BJ (cell line): ENCODE measurements around the gene INSIG1. TPM values are rescaled to one million over a fixed set of nuclear protein-coding genes. Genes with fewer than 3 reads are reported as not detected.

Experiments used
- CTCF ChIA-PET: fragments of 350-600 bp; formaldehyde crosslinking; extraction: SDS; loops from one replicate; lab custom pipeline; 2021; ENCODE audit warnings: antibody characterized with exemption, inconsistent platforms; lab: Yijun Ruan, JAX
- POLR2A ChIA-PET: fragments of 300-600 bp; sonication (Branson Sonifier 250); formaldehyde crosslinking; extraction: SDS; loops from one replicate; lab custom pipeline; 2021; ENCODE audit warnings: antibody characterized with exemption; lab: Charles Lee
- DNase-seq: peaks from one replicate; pipeline ENCODE4 v3.0.0-alpha.2; 2011; ENCODE audit warnings: low read depth
- H3K27me3 ChIP-seq: 2 replicates; pipeline ENCODE4 v1.6.0; 2011; ENCODE audit warnings: low read length; ENCODE audit not compliant: control insufficient read depth, insufficient read depth
- H3K36me3 ChIP-seq: 2 replicates; pipeline ENCODE4 v1.5.1; 2011; ENCODE audit warnings: low read length; ENCODE audit not compliant: control insufficient read depth, insufficient read depth
- H3K4me3 ChIP-seq: 2 replicates; pipeline ENCODE4 v1.5.1; 2011; ENCODE audit warnings: low read depth, mild to moderate bottlenecking, control low read depth, low read length
- CTCF ChIP-seq: IDR thresholded peaks from 2 replicates; pipeline ENCODE4 v1.5.1; 2011; ENCODE audit warnings: low read depth, mild to moderate bottlenecking, control low read depth, inconsistent platforms, low read length, moderate library complexity; ENCODE audit not compliant: insufficient read depth
- polyA minus RNA-seq: library from RNA; depleted of rRNA, polyadenylated mRNA; stranded (reverse); fragments of >200 nt; gene quantifications from 2 replicates; pipeline ENCODE4 v1.2.3, GENCODE V29; 2011; rRNA and poly(A)+ RNA removed
- polyA plus RNA-seq: library from polyadenylated mRNA; depleted of rRNA; stranded (reverse); fragments of >200 nt; gene quantifications from 2 replicates; pipeline ENCODE4 v1.2.3, GENCODE V29; 2011; rRNA removed

Gene INSIG1
- polyA plus RNA-seq (10.0 and 11.0 TPM in 2 replicates), polyA minus RNA-seq (8.7 and 9.1 TPM in 2 replicates)

GRCh38 chr7:155297517-155298287 lies at the start of gene INSIG1:
INSIG1 (plus strand) TSS chr7:155297878; CDS start chr7:155298286, 408 bp downstream.
- H3K4me3 ChIP-seq = peak within 1 kb of the TSS; percentile 54
- ChIA-PET POLR2A (interaction anchor here (0.6 kb wide), 1 partner anchor 346 kb away, joined by 3 read pairs; no protein-coding TSS in a partner anchor), CTCF (interaction anchor here (1.0 to 2.5 kb wide), 4 partner anchors 23 to 371 kb away, joined by 3 to 14 read pairs (median 9); no protein-coding TSS in a partner anchor)
- no peak for TF ChIP-seq CTCF
- H3K27me3 ChIP-seq = no peaks in the 10 kb centered on the region
- peak; percentile 51 for DNase-seq
- H3K36me3 ChIP-seq = no peaks in the 10 kb centered on the region

- Histone ChIP-seq H3K4me3 (no peak overlapping the region), H3K36me3 (no peaks in the 10 kb centered on the region), H3K27me3 (no peaks in the 10 kb centered on the region)
- TF ChIP-seq CTCF = no peak
- POLR2A ChIA-PET = no interaction called here
- no peak for DNase-seq
- CTCF ChIA-PET = no interaction called here
These were observed 49.3 kb upstream of the INSIG1 start for GRCh38 chr7:155248366-155248756.

- ChIA-PET CTCF (interaction anchor here (1.0 kb wide), 1 partner anchor 12 kb away, joined by 4 read pairs; no protein-coding TSS in a partner anchor), POLR2A (interaction anchor here (0.6 kb wide), 1 partner anchor 44 kb away, joined by 3 read pairs; no protein-coding TSS in a partner anchor)
- DNase-seq = no peak
These were observed 45.8 kb upstream of the INSIG1 start for GRCh38 chr7:155251831-155252230.

GRCh38 chr7:155252444-155252887 lies 45.2 kb upstream of the INSIG1 start:
- DNase-seq = no peak
- Histone ChIP-seq H3K36me3 (no peaks in the 10 kb centered on the region), H3K4me3 (no peak overlapping the region), H3K27me3 (no peaks in the 10 kb centered on the region)
- no peak for TF ChIP-seq CTCF
- POLR2A ChIA-PET = no interaction called here
- CTCF ChIA-PET = interaction anchor here (1.0 kb wide), 1 partner anchor 12 kb away, joined by 4 read pairs; no protein-coding TSS in a partner anchor

More at GRCh38 chr7:155251831-155252230, 45.8 kb upstream of the INSIG1 start:
- no peak overlapping the region for H3K4me3 ChIP-seq
- no peak for TF ChIP-seq CTCF
- no peaks in the 10 kb centered on the region for H3K36me3 ChIP-seq
- no peaks in the 10 kb centered on the region for H3K27me3 ChIP-seq

GRCh38 chr7:155252892-155253501 lies 44.7 kb upstream of the INSIG1 start:
- Histone ChIP-seq H3K36me3 (no peaks in the 10 kb centered on the region), H3K27me3 (no peaks in the 10 kb centered on the region), H3K4me3 (no peak overlapping the region)
- ChIA-PET POLR2A (no interaction called here), CTCF (no interaction called here)
- no peak for TF ChIP-seq CTCF
- no peak for DNase-seq
